ENCODE results near the gene ETS1. TPM values are rescaled to one million over a fixed set of nuclear protein-coding genes. Genes with fewer than 3 reads are reported as not detected.

ETS1 gene
- total and polyA plus RNA-seq, 2 experiments from 2014 or later = 25.6 to 52.6 TPM

GRCh38 chr11:128559496-128560103 is 27.8 kb downstream of the ETS1 start:
- no peak for ATAC-seq

More at GRCh38 chr11:128559496-128560103, 27.8 kb downstream of the ETS1 start:
- Histone ChIP-seq H2AFZ (no peak overlapping the region), H3K79me2 (replicated peaks; ENCODE audit: insufficient read depth) (no peaks in the 10 kb centered on the region), H3K36me3 (ENCODE audit: insufficient read depth) (peaks cover 4% of the 10 kb centered on the region; the same call in 1 of the 2 replicates), H3K27me3 (ENCODE audit: insufficient read depth) (no peaks in the 10 kb centered on the region), H4K20me1 (replicated peaks; ENCODE audit: insufficient read depth) (no peaks in the 10 kb centered on the region; the same call in 1 of the 2 replicates), H3F3A (replicated peaks; ENCODE audit: low read depth) (no peaks in the 10 kb centered on the region), H3K27ac (ENCODE audit: low read depth) (no peak overlapping the region), H3K4me3 (no peak overlapping the region), H3K4me2 (no peak overlapping the region), H3K4me1 (ENCODE audit: insufficient read depth) (no peaks in the 10 kb centered on the region; the same call in 1 of the 2 replicates), H3K9me2 (ENCODE audit: insufficient read depth) (no peaks in the 10 kb centered on the region)
- no peak for TF ChIP-seq EZH2 (IDR thresholded peaks at IDR 0.05; ENCODE audit: low read depth, unreplicated experiment)
- no peak for TF ChIP-seq JUNB (IDR thresholded peaks at IDR 0.05; ENCODE audit: unreplicated experiment)
- TF ChIP-seq, protein P1, sequence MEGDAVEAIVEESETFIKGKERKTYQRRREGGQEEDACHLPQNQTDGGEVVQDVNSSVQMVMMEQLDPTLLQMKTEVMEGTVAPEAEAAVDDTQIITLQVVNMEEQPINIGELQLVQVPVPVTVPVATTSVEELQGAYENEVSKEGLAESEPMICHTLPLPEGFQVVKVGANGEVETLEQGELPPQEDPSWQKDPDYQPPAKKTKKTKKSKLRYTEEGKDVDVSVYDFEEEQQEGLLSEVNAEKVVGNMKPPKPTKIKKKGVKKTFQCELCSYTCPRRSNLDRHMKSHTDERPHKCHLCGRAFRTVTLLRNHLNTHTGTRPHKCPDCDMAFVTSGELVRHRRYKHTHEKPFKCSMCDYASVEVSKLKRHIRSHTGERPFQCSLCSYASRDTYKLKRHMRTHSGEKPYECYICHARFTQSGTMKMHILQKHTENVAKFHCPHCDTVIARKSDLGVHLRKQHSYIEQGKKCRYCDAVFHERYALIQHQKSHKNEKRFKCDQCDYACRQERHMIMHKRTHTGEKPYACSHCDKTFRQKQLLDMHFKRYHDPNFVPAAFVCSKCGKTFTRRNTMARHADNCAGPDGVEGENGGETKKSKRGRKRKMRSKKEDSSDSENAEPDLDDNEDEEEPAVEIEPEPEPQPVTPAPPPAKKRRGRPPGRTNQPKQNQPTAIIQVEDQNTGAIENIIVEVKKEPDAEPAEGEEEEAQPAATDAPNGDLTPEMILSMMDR (conservative IDR thresholded peaks at IDR 0.05; ENCODE audit: low read depth in 2 of 2) = no peak
- no peak for TF ChIP-seq CREB1 (CRISPR knock-in tag; IDR thresholded peaks at IDR 0.05; ENCODE audit: low read depth)
- no peak for TF ChIP-seq ZNF331 (CRISPR knock-in tag; IDR thresholded peaks at IDR 0.05; ENCODE audit: low read depth)
- TF ChIP-seq STAT1 (IDR thresholded peaks at IDR 0.05; ENCODE audit: unreplicated experiment) = no peak
- TF ChIP-seq ZNF114 (CRISPR knock-in tag; IDR thresholded peaks at IDR 0.05) = no peak
- TF ChIP-seq, protein P2, sequence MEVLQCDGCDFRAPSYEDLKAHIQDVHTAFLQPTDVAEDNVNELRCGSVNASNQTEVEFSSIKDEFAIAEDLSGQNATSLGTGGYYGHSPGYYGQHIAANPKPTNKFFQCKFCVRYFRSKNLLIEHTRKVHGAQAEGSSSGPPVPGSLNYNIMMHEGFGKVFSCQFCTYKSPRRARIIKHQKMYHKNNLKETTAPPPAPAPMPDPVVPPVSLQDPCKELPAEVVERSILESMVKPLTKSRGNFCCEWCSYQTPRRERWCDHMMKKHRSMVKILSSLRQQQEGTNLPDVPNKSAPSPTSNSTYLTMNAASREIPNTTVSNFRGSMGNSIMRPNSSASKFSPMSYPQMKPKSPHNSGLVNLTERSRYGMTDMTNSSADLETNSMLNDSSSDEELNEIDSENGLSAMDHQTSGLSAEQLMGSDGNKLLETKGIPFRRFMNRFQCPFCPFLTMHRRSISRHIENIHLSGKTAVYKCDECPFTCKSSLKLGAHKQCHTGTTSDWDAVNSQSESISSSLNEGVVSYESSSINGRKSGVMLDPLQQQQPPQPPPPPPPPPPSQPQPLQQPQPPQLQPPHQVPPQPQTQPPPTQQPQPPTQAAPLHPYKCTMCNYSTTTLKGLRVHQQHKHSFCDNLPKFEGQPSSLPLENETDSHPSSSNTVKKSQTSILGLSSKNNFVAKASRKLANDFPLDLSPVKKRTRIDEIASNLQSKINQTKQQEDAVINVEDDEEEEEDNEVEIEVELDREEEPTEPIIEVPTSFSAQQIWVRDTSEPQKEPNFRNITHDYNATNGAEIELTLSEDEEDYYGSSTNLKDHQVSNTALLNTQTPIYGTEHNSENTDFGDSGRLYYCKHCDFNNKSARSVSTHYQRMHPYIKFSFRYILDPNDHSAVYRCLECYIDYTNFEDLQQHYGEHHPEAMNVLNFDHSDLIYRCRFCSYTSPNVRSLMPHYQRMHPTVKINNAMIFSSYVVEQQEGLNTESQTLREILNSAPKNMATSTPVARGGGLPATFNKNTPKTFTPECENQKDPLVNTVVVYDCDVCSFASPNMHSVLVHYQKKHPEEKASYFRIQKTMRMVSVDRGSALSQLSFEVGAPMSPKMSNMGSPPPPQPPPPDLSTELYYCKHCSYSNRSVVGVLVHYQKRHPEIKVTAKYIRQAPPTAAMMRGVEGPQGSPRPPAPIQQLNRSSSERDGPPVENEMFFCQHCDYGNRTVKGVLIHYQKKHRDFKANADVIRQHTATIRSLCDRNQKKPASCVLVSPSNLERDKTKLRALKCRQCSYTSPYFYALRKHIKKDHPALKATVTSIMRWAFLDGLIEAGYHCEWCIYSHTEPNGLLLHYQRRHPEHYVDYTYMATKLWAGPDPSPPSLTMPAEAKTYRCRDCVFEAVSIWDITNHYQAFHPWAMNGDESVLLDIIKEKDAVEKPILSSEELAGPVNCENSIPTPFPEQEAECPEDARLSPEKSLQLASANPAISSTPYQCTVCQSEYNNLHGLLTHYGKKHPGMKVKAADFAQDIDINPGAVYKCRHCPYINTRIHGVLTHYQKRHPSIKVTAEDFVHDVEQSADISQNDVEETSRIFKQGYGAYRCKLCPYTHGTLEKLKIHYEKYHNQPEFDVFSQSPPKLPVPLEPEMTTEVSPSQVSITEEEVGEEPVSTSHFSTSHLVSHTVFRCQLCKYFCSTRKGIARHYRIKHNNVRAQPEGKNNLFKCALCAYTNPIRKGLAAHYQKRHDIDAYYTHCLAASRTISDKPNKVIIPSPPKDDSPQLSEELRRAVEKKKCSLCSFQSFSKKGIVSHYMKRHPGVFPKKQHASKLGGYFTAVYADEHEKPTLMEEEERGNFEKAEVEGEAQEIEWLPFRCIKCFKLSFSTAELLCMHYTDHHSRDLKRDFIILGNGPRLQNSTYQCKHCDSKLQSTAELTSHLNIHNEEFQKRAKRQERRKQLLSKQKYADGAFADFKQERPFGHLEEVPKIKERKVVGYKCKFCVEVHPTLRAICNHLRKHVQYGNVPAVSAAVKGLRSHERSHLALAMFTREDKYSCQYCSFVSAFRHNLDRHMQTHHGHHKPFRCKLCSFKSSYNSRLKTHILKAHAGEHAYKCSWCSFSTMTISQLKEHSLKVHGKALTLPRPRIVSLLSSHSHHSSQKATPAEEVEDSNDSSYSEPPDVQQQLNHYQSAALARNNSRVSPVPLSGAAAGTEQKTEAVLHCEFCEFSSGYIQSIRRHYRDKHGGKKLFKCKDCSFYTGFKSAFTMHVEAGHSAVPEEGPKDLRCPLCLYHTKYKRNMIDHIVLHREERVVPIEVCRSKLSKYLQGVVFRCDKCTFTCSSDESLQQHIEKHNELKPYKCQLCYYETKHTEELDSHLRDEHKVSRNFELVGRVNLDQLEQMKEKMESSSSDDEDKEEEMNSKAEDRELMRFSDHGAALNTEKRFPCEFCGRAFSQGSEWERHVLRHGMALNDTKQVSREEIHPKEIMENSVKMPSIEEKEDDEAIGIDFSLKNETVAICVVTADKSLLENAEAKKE (CRISPR knock-in tag; IDR thresholded peaks at IDR 0.05) = no peak
- no peak for TF ChIP-seq POLR2AphosphoS5 (IDR thresholded peaks at IDR 0.05; ENCODE audit: low read depth)
- TF ChIP-seq, protein P3, sequence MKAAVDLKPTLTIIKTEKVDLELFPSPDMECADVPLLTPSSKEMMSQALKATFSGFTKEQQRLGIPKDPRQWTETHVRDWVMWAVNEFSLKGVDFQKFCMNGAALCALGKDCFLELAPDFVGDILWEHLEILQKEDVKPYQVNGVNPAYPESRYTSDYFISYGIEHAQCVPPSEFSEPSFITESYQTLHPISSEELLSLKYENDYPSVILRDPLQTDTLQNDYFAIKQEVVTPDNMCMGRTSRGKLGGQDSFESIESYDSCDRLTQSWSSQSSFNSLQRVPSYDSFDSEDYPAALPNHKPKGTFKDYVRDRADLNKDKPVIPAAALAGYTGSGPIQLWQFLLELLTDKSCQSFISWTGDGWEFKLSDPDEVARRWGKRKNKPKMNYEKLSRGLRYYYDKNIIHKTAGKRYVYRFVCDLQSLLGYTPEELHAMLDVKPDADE (IDR thresholded peaks at IDR 0.05) = no peak
- no peak for TF ChIP-seq EZH2phosphoT487 (IDR thresholded peaks at IDR 0.05; ENCODE audit: unreplicated experiment)
- TF ChIP-seq, protein P4, sequence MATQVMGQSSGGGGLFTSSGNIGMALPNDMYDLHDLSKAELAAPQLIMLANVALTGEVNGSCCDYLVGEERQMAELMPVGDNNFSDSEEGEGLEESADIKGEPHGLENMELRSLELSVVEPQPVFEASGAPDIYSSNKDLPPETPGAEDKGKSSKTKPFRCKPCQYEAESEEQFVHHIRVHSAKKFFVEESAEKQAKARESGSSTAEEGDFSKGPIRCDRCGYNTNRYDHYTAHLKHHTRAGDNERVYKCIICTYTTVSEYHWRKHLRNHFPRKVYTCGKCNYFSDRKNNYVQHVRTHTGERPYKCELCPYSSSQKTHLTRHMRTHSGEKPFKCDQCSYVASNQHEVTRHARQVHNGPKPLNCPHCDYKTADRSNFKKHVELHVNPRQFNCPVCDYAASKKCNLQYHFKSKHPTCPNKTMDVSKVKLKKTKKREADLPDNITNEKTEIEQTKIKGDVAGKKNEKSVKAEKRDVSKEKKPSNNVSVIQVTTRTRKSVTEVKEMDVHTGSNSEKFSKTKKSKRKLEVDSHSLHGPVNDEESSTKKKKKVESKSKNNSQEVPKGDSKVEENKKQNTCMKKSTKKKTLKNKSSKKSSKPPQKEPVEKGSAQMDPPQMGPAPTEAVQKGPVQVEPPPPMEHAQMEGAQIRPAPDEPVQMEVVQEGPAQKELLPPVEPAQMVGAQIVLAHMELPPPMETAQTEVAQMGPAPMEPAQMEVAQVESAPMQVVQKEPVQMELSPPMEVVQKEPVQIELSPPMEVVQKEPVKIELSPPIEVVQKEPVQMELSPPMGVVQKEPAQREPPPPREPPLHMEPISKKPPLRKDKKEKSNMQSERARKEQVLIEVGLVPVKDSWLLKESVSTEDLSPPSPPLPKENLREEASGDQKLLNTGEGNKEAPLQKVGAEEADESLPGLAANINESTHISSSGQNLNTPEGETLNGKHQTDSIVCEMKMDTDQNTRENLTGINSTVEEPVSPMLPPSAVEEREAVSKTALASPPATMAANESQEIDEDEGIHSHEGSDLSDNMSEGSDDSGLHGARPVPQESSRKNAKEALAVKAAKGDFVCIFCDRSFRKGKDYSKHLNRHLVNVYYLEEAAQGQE (IDR thresholded peaks at IDR 0.05; ENCODE audit: unreplicated experiment) = no peak
- DNase-seq (ENCODE audit: low spot score) = no peak
- H3K27me3 Mint-ChIP-seq (ENCODE audit: insufficient read depth, low read depth, poor library complexity) = no peaks in the 10 kb centered on the region
- H3K4me1 Mint-ChIP-seq = peaks cover 18% of the 10 kb centered on the region
- no peaks in the 10 kb centered on the region for H3K9me3 Mint-ChIP-seq
- H3K27ac Mint-ChIP-seq = no peak overlapping the region
- H3K36me3 Mint-ChIP-seq (ENCODE audit: low read depth) = peaks cover 10% of the 10 kb centered on the region
- no peak overlapping the region for H3K4me3 Mint-ChIP-seq
